ENCODE measurements around the gene SPIC.
"Not testable (repeated sequence)": the region's sequence is repeated elsewhere in the genome, so short reads cannot be mapped to it uniquely, and the experiment has no call there.

SPIC gene

DNA sequence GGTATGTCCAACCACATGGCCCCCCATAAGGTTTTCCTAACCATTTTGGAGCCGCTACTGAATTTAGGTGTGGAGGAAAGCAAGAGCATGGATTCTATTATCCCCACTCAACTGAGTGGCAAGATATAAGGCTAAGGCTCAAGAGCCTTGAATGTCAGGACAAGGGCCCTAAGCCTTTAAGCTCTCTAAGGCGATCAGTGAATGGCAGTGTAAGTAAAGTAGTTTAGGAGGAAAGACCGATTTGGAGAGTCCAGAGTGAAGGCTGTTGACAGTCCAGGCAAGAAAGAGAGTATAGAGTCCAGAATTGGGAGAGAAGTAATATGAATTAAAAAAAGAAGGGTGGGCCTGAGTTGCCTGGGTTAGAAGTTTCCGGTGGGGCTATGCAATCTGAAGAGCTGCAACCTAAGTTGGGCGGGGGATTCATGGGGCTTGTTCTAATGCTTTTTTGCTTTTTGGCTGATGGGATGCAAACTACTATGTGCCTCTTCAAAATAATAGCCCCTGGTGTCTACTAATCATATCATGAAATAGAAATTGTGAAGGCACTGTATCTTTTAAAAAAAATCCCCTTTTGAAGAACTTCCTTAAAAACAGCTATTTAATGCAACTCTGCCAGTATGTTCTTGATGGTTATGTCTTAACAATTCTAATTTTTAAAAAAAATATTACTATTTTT is at the start of gene SPIC:
Gene SPIC (plus strand): TSS at position 626 of the 676 bp plus-strand sequence. CDS start 1,569 bp downstream, outside the sequence.
- DNase-seq (ENCODE audit: low read depth) = no peak

DNA sequence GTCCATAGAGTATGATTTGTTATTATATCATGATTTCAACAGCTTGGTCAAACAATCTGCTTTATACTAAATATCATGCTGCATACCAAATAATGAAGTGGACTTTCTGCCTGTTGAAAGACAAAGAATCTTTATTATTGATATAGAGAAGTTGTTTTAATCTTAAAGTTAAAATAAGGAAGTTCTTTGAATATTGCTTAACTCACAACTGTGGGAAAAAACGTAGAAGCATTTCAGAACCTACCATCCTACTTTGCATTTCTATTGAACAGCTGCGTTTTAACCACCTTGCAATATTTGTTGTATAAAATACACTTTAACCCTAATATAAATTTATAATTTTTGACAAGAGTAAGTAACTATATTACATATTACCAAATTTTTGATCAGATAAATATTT is 44.7 kb upstream of the SPIC start:
- no peak for DNase-seq (ENCODE audit: low read depth)

GRCh38 chr12:101436136-101436535 is 39.0 kb upstream of the SPIC start:
- no peak for DNase-seq (ENCODE audit: low read depth)

DNA sequence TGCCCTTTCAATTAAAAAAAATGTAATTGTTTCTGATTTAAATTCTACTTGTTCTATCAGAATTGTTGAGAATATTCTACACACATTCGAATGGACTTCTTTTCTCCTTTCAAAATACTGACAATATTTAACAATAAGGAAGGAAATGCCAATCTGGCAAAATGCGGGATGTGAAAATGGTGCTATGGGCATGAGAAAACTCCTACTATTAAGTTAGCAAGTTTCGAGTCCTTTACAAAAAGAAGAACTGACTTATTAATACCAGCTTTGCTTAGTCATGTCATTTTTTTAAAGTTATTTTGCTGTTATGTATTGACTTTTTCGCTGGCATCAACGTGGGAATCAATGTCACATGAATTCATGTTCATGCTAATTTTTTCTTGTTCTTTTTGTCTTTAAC is 35.9 kb upstream of the SPIC start:
- DNase-seq (ENCODE audit: low read depth) = no peak

DNA sequence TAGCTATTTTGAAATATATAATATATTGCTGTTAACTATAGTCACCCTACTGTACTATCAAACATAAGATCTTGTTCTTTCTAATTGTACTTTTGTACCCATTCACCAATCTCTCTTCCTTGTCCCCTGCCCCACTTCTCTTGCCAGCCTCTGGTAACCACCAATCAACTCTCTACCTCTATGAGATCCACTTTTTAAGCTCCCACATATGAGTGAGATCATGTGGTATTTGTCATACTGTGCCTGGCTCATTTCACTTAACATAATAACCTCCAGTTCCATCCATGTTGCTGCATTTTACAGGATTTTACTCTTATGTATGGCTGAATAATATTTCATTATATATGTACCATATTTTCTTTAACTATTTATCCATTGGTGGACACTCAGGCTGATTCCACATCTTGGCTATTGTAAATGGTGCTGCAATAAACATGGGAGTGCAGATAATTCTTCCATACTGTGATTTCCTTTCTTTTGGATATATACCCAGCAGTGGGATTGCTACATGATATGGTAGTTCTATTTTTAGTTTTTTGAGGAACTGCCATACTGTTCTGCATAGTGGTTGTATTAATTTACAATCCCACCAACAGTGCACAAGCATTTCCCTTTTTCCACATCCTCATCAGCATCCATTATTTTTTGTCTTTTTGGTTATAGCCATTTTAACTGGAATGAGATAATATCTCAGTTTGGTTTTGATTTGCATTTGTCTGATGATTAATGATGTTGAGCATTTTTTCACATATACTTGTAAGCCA is 33.5 kb upstream of the SPIC start:
- no peak for DNase-seq (ENCODE audit: low read depth)

DNA sequence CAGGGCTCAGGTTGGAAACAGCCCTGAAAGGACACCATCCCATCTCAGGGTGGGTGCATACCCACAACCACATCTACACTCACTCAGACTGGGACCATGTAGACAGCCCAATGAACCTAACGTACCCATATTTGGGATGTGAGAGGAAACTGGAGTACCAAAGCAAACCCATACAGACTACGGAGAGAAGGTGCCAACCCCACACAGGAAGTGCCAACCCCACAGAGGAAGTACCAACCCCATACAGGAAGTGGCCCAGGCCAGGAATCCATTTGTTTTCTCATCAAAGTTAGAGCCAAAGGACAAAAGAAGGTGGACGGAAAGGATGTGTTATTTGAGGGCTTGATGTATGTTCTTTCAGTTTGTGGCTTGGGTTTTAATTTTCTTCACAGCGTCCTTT is 19.5 kb upstream of the SPIC start:
- DNase-seq (ENCODE audit: low read depth) = no peak

DNA sequence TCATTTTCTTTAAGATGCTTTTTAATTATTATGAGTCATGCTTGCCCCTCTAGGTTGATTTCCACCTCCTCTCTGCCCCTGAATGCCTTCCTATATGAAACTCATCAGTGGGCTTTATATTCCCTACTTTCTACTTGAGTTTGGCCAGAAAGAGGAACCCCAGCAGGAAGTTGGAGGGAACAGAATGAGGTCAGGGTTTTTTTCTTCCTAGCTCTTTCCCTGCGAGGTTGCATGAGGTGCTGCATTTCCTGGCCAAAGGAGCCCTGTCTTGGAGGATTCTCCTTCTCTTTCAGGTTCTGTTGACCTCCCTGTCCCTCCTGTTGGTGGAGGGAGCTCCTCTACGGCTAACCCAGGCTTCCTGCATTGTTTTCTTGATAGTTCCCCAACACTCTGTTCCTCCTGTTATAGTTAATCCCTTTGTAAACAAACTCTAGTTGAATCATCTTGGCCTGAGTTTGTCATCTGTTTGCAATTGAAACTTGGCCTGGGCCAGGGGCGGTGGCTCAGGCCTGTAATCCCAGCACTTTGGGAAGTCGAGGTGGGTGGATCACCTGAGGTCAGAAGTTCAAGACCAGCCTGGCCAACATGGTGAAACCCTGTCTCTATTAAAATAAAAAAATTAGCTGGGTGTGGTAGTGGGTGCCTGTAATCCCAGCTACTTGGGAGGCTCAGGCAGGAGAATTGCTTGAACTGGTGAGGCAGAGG is 15.3 kb upstream of the SPIC start:
- peak; percentile 43 for DNase-seq (ENCODE audit: low read depth)

DNA sequence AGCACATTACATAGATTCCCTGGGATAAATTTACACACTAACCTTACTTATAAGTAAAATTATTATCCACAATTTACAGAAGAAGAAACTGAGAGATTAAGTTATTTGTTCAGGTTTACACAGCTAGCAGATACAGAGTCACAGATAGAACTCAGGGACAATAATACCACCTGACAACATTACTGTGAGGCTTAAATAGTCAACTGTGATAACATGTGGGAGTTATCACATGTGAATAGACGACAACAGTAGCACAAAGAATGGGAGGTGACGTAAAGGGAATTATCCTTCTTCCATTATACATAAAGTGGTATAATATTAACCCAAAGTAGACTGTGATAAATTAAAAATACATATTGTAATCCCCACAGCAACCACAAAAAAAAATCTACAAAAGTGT is 6.2 kb upstream of the SPIC start:
- DNase-seq (ENCODE audit: low read depth) = no peak

GRCh38 chr12:101470939-101471338 is 4.2 kb upstream of the SPIC start:
- no peak for DNase-seq (ENCODE audit: low read depth)

- DNase-seq (ENCODE audit: low read depth) = not testable (repeated sequence)
Observed at GRCh38 chr12:101471878-101472277, 3.3 kb upstream of the SPIC start.

DNA sequence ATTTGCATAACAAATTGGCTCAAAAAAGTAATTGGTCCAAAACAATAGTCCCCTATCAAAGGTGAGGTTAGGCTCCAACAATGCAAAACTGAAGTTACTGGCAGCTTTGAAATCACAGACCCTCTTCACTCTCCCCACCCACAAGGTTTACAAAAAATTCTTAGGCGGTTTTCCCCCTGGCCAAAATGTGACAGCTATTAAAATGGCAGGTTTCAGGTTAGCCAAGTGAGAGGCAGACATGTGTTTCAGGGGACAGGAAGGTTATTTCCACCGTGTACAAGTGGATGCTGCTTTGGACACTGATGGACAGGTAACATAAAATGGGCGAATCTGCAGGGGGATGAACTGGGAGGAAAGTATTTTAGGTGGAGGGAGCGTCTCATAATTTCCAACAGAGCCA is 888 bp upstream of the SPIC start:
- DNase-seq (ENCODE audit: low read depth) = no peak

DNA sequence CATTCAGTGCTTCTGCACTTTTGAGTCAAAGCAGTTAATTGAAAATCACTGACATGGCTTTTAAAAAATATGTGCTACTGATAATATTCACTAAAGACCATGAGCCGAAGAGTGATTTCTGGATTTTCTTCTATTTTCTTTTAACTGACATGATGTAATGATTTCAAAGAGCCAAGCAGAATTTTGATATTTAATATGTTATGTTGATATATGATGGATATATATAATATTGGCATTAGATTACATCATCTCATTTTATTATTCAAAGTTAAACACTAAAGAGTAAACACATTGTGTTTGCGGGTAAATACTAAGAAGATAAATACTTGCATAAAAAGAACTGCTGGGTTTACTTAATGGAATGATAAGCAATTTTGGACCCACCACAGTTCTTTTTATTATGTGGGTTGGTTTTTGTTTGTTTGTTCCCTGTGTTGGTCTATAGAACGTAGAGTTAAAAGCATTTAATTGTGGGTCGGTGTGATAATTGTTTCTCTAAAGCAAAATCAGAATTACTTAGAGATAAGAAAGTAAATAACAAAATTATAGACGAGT is 692 bp downstream of the SPIC start:
- DNase-seq (ENCODE audit: low read depth) = no peak

- DNase-seq (ENCODE audit: low read depth) = no peak
Observed at GRCh38 chr12:101480849-101481248, 5.7 kb downstream of the SPIC start.

- peak; percentile 14 for DNase-seq (ENCODE audit: low read depth)
Observed at GRCh38 chr12:101485021-101485420, 9.9 kb downstream of the SPIC start.

DNA sequence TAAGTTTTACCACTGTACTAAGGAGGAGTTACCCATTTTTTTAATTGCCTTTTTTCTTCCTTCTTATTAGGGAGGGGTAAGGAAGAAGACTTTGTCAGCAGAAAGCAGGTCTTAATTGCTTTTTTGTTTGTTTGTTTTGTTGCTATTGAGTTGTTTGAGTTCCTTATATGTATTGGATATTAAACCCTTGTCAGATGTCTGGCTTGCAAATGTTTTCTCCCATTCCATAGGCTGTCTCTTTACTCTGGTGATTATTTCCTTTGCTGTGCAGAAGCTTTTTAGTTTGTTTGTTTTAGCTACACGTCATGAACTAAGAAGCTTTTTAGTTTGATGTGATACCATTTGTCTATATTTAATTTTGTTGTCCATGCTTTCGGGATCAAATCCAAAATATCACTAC is 13.3 kb downstream of the SPIC start:
- DNase-seq (ENCODE audit: low read depth) = no peak

GRCh38 chr12:101490286-101490920 is 15.3 kb downstream of the SPIC start:
- DNase-seq (ENCODE audit: low read depth) = no peak

DNA sequence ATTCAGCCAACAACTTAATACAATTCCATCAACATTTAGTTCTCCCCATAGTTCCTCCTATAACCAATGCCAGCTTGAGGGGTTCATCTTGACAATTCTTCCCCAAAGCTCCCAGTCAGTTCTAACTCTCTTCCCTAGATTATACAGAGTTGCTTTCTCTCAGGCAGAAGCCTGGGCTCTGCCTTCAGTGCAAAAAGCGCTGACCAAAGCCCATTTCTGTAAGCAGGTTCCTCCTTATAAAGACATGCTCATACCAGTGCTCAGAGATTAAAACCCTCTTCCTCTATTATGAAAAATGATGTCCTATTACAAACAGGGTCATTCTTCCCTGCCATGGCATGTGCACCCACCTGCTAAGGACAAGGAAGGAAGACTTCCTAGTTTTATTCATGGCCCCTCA is 16.2 kb downstream of the SPIC start:
- no peak for DNase-seq (ENCODE audit: low read depth)

GRCh38 chr12:101493556-101493955 is 18.4 kb downstream of the SPIC start:
- no peak for DNase-seq (ENCODE audit: low read depth)

GRCh38 chr12:101498252-101498651 is 23.1 kb downstream of the SPIC start:
- DNase-seq (ENCODE audit: low read depth) = no peak

- no peak for DNase-seq (ENCODE audit: low read depth)
Observed at GRCh38 chr12:101501410-101501995, 26.4 kb downstream of the SPIC start.

DNA sequence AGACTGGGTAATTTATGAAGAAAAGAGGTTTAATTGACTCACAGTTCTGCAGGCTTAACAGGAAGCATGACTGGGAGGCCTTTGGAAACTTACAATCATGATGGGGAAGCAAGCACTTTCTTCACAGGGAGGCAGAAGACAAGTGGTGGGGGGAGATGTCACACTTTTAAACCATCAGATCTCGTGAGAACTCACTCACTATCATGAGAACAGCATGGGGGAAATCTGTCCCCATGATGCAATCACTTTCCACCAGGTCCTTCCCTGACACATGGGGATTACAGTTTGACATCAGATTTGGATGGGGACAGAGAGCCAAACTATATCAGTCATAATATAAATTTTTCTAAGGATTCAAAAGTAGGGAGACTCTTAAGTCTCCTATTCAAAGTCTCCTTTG is 46.0 kb downstream of the SPIC start:
- no peak for DNase-seq (ENCODE audit: low read depth)

- DNase-seq (ENCODE audit: low read depth) = no peak
Observed at GRCh38 chr12:101527682-101528081, 52.5 kb downstream of the SPIC start.

Measured in HS-5 (cell line).